ENCODE measurements around the gene TIGD6.

TIGD6 gene

GRCh38 chr5:149999359-149999758 lies 1.1 kb downstream of the TIGD6 start:
- WGBS (ENCODE audit: insufficient coverage): 94% methylated on average over 3 of the region's 3 CpGs
- no peaks in the 10 kb centered on the region for H3K9me3 ChIP-seq (ENCODE audit: control extremely low read depth in 1 of 5, control insufficient read depth in 4 of 5, insufficient read depth in 2 of 5, low read depth in 1 of 5, low read length in 4 of 5)
- no peak for DNase-seq
- POLR2A ChIA-PET: no interaction called here
- no peak overlapping the region for H3K27ac ChIP-seq (ENCODE audit: insufficient read depth in 1 of 2, low read depth in 1 of 2, low read length in 2 of 2, poor library complexity in 1 of 2, severe bottlenecking in 2 of 2)
- peaks cover 0 to 12% (median 11%) of the 10 kb centered on the region in 4 experiments for H3K36me3 ChIP-seq (ENCODE audit: control insufficient read depth in 4 of 4, insufficient read depth in 4 of 4, low read length in 3 of 4)
- CTCF ChIA-PET: interaction anchor here (0.8 to 2.3 kb wide), 4 partner anchors 8 to 163 kb away, joined by 3 to 10 read pairs (median 6); no protein-coding TSS in a partner anchor
- no peaks in the 10 kb centered on the region for H3K27me3 ChIP-seq (replicated peaks in 2 of 5; ENCODE audit: control insufficient read depth in 4 of 5, insufficient read depth in 5 of 5, low read length in 4 of 5)
- peaks cover 11 to 33% (median 30%) of the 10 kb centered on the region in 4 experiments for H3K4me1 ChIP-seq (ENCODE audit: control extremely low read depth in 1 of 4, control insufficient read depth in 4 of 4, insufficient read depth in 4 of 4, low read length in 3 of 4)
- peak overlapping the region in 5 of 7 experiments; percentile 85 to 93 (median 91) for H3K4me3 ChIP-seq (ENCODE audit: control insufficient read depth in 1 of 7, extremely low read depth in 1 of 7, insufficient read depth in 4 of 7, low read depth in 2 of 7, low read length in 6 of 7)

- DNase-seq: no peak
- Histone ChIP-seq H3K9me3 (ENCODE audit: control extremely low read depth in 1 of 5, control insufficient read depth in 4 of 5, insufficient read depth in 2 of 5, low read depth in 1 of 5, low read length in 4 of 5) (no peaks in the 10 kb centered on the region), H3K36me3 (ENCODE audit: control insufficient read depth in 4 of 4, insufficient read depth in 4 of 4, low read length in 3 of 4) (peaks cover 0 to 13% (median 9%) of the 10 kb centered on the region in 4 experiments), H3K4me3 (ENCODE audit: control insufficient read depth in 1 of 7, extremely low read depth in 1 of 7, insufficient read depth in 4 of 7, low read depth in 2 of 7, low read length in 6 of 7) (no peak overlapping the region), H3K27ac (ENCODE audit: insufficient read depth in 1 of 2, low read depth in 1 of 2, low read length in 2 of 2, poor library complexity in 1 of 2, severe bottlenecking in 2 of 2) (no peak overlapping the region), H3K27me3 (replicated peaks in 2 of 5; ENCODE audit: control insufficient read depth in 4 of 5, insufficient read depth in 5 of 5, low read length in 4 of 5) (no peaks in the 10 kb centered on the region), H3K4me1 (ENCODE audit: control extremely low read depth in 1 of 4, control insufficient read depth in 4 of 4, insufficient read depth in 4 of 4, low read length in 3 of 4) (peaks cover 11 to 33% (median 30%) of the 10 kb centered on the region in 4 experiments)
- 92% methylated on average over 3 of the region's 3 CpGs for WGBS (ENCODE audit: insufficient coverage)
- ChIA-PET CTCF (interaction anchor here (2.6 kb wide), 1 partner anchor 164 kb away, joined by 21 read pairs; no protein-coding TSS in a partner anchor), POLR2A (interaction anchor here (0.6 kb wide), 1 partner anchor 367 kb away, joined by 3 read pairs; no protein-coding TSS in a partner anchor)
Measured at GRCh38 chr5:149998281-149998680, 2.2 kb downstream of the TIGD6 start.

GRCh38 chr5:149996205-149996890 lies 4.1 kb downstream of the TIGD6 start:
- no peak overlapping the region for H3K4me3 ChIP-seq (ENCODE audit: control insufficient read depth in 1 of 7, extremely low read depth in 1 of 7, insufficient read depth in 4 of 7, low read depth in 2 of 7, low read length in 6 of 7)
- H3K4me1 ChIP-seq (ENCODE audit: control extremely low read depth in 1 of 4, control insufficient read depth in 4 of 4, insufficient read depth in 4 of 4, low read length in 3 of 4): peaks cover 1 to 17% (median 14%) of the 10 kb centered on the region in 4 experiments
- H3K9me3 ChIP-seq (ENCODE audit: control extremely low read depth in 1 of 5, control insufficient read depth in 4 of 5, insufficient read depth in 2 of 5, low read depth in 1 of 5, low read length in 4 of 5): no peaks in the 10 kb centered on the region
- H3K36me3 ChIP-seq (ENCODE audit: control insufficient read depth in 4 of 4, insufficient read depth in 4 of 4, low read length in 3 of 4): peaks cover 0 to 13% (median 8%) of the 10 kb centered on the region in 4 experiments
- H3K27me3 ChIP-seq (replicated peaks in 2 of 5; ENCODE audit: control insufficient read depth in 4 of 5, insufficient read depth in 5 of 5, low read length in 4 of 5): no peaks in the 10 kb centered on the region
- 96% methylated on average over 5 of the region's 6 CpGs for WGBS (ENCODE audit: insufficient coverage)
- CTCF ChIA-PET: interaction anchor here (0.9 to 2.6 kb wide), 11 partner anchors 11 to 375 kb away, joined by 3 to 21 read pairs (median 3); no protein-coding TSS in a partner anchor
- no peak for DNase-seq
- H3K27ac ChIP-seq (ENCODE audit: insufficient read depth in 1 of 2, low read depth in 1 of 2, low read length in 2 of 2, poor library complexity in 1 of 2, severe bottlenecking in 2 of 2): no peak overlapping the region
- POLR2A ChIA-PET: no interaction called here

GRCh38 chr5:149995385-149996204 lies 4.9 kb downstream of the TIGD6 start:
- DNase-seq: no peak
- 99% methylated on average over 8 of the region's 14 CpGs for WGBS (ENCODE audit: insufficient coverage)
- H3K4me1 ChIP-seq (ENCODE audit: control extremely low read depth in 1 of 4, control insufficient read depth in 4 of 4, insufficient read depth in 4 of 4, low read length in 3 of 4): peaks cover 0 to 11% (median 10%) of the 10 kb centered on the region in 4 experiments
- ChIA-PET CTCF (interaction anchor here (1.0 to 2.6 kb wide), 6 partner anchors 25 to 164 kb away, joined by 3 to 21 read pairs (median 6); no protein-coding TSS in a partner anchor), POLR2A (no interaction called here)
- peaks cover 0 to 13% (median 8%) of the 10 kb centered on the region in 4 experiments for H3K36me3 ChIP-seq (ENCODE audit: control insufficient read depth in 4 of 4, insufficient read depth in 4 of 4, low read length in 3 of 4)
- no peaks in the 10 kb centered on the region for H3K9me3 ChIP-seq (ENCODE audit: control extremely low read depth in 1 of 5, control insufficient read depth in 4 of 5, insufficient read depth in 2 of 5, low read depth in 1 of 5, low read length in 4 of 5)
- no peak overlapping the region for H3K4me3 ChIP-seq (ENCODE audit: control insufficient read depth in 1 of 7, extremely low read depth in 1 of 7, insufficient read depth in 4 of 7, low read depth in 2 of 7, low read length in 6 of 7)
- no peaks in the 10 kb centered on the region for H3K27me3 ChIP-seq (replicated peaks in 2 of 5; ENCODE audit: control insufficient read depth in 4 of 5, insufficient read depth in 5 of 5, low read length in 4 of 5)
- H3K27ac ChIP-seq (ENCODE audit: insufficient read depth in 1 of 2, low read depth in 1 of 2, low read length in 2 of 2, poor library complexity in 1 of 2, severe bottlenecking in 2 of 2): no peak overlapping the region

- CTCF ChIA-PET: interaction anchor here (0.8 to 6.1 kb wide), 10 partner anchors 11 to 383 kb away, joined by 3 to 262 read pairs (median 5); no protein-coding TSS in a partner anchor
- POLR2A ChIA-PET: no interaction called here
- 100% methylated on average over 3 of the region's 3 CpGs for WGBS (ENCODE audit: insufficient coverage)
- H3K4me1 ChIP-seq (ENCODE audit: control extremely low read depth in 1 of 4, control insufficient read depth in 4 of 4, insufficient read depth in 4 of 4, low read length in 3 of 4): no peaks in the 10 kb centered on the region
- H3K9me3 ChIP-seq (ENCODE audit: control extremely low read depth in 1 of 5, control insufficient read depth in 4 of 5, insufficient read depth in 2 of 5, low read depth in 1 of 5, low read length in 4 of 5): no peaks in the 10 kb centered on the region
- DNase-seq: no peak
- no peak overlapping the region for H3K27ac ChIP-seq (ENCODE audit: insufficient read depth in 1 of 2, low read depth in 1 of 2, low read length in 2 of 2, poor library complexity in 1 of 2, severe bottlenecking in 2 of 2)
- peaks cover 0 to 13% (median 8%) of the 10 kb centered on the region in 4 experiments for H3K36me3 ChIP-seq (ENCODE audit: control insufficient read depth in 4 of 4, insufficient read depth in 4 of 4, low read length in 3 of 4)
- no peak overlapping the region for H3K4me3 ChIP-seq (ENCODE audit: control insufficient read depth in 1 of 7, extremely low read depth in 1 of 7, insufficient read depth in 4 of 7, low read depth in 2 of 7, low read length in 6 of 7)
- H3K27me3 ChIP-seq (replicated peaks in 2 of 5; ENCODE audit: control insufficient read depth in 4 of 5, insufficient read depth in 5 of 5, low read length in 4 of 5): no peaks in the 10 kb centered on the region
Measured at GRCh38 chr5:149993471-149993870, 7.0 kb downstream of the TIGD6 start.

GRCh38 chr5:149990518-149991376 lies 9.7 kb downstream of the TIGD6 start:
- peak; percentile 72 to 86 (median 81) for DNase-seq
- Histone ChIP-seq H3K4me3 (ENCODE audit: control insufficient read depth in 1 of 7, extremely low read depth in 1 of 7, insufficient read depth in 4 of 7, low read depth in 2 of 7, low read length in 6 of 7) (no peak overlapping the region), H3K4me1 (ENCODE audit: control extremely low read depth in 1 of 4, control insufficient read depth in 4 of 4, insufficient read depth in 4 of 4, low read length in 3 of 4) (no peaks in the 10 kb centered on the region), H3K27ac (ENCODE audit: insufficient read depth in 1 of 2, low read depth in 1 of 2, low read length in 2 of 2, poor library complexity in 1 of 2, severe bottlenecking in 2 of 2) (no peak overlapping the region), H3K9me3 (ENCODE audit: control extremely low read depth in 1 of 5, control insufficient read depth in 4 of 5, insufficient read depth in 2 of 5, low read depth in 1 of 5, low read length in 4 of 5) (no peaks in the 10 kb centered on the region), H3K36me3 (ENCODE audit: control insufficient read depth in 4 of 4, insufficient read depth in 4 of 4, low read length in 3 of 4) (peaks cover 0 to 12% (median 5%) of the 10 kb centered on the region in 4 experiments), H3K27me3 (replicated peaks in 2 of 5; ENCODE audit: control insufficient read depth in 4 of 5, insufficient read depth in 5 of 5, low read length in 4 of 5) (no peaks in the 10 kb centered on the region)
- ChIA-PET POLR2A (no interaction called here), CTCF (interaction anchor here (0.5 to 6.1 kb wide), 25 partner anchors 9 to 357 kb away, joined by 3 to 262 read pairs (median 6); partner anchors contain the start of genes HMGXB3, SLC26A2 and TIGD6)
- WGBS (ENCODE audit: insufficient coverage): 100% methylated on average over 2 of the region's 4 CpGs

All from common myeloid progenitor, CD34-positive (primary cell).